SH-SY5Y (cell line): ENCODE data around the gene PHF1.

Experiments
- GATA2 ChIP-seq: IDR thresholded peaks from 2 replicates; pipeline ENCODE4 v1.6.1; 2011; ENCODE audit warnings: mild to moderate bottlenecking, low read depth, low read length
- GATA3 ChIP-seq: IDR thresholded peaks from 2 replicates; pipeline ENCODE4 v1.6.1; 2011; ENCODE audit warnings: low read depth, mild to moderate bottlenecking, low read length, moderate library complexity

DNA sequence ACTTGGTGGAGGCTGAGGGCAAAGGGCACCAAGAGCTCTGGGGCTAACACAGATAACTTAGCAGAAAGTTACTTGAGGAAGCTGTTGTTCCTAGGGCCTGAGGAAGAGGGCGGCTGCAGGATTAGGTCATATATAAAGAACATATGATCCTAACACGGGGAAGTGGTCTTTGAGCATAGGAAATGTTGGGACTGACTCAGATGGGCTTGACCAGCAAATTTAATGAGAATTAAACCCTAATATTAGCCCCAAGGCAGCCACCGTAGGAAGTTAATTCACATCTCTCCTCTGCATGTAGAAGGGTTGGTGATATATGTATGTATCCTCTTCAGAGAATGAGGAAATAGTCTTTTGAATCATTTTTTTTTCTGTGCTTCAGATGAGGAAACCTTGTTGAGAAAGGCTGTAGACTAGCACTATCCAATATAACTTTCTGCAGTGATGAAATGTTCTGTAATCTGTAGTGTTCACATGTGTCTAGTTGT lies 34.3 kb downstream of the PHF1 start:
- TF ChIP-seq GATA3 (no peak), GATA2 (no peak)
